Subcutaneous adipose tissue (tissue), 4 donors: ENCODE results near the gene AGTRAP. TPM values are rescaled to one million over a fixed set of nuclear protein-coding genes. Genes with fewer than 3 reads are reported as not detected.

Source experiments
- total RNA-seq, 4 donors: library from RNA; depleted of rRNA; stranded (reverse); fragments of >200 nt; gene quantifications; one replicate each; pipeline ENCODE4 v1.1.0, GENCODE V29; 2016
- TF ChIP-seq, protein P1 (sequence below): fragments of 450-650 bp; IDR thresholded peaks from one replicate; pipeline ENCODE4 v1.5.1; 2016; ENCODE audit warnings: low read depth, mild to moderate bottlenecking, control low read depth, antibody characterized with exemption, moderate library complexity

Gene AGTRAP
- total RNA-seq, 4 donors from 2014 or later: 22.0 to 82.3 (median 58.3) TPM

DNA sequence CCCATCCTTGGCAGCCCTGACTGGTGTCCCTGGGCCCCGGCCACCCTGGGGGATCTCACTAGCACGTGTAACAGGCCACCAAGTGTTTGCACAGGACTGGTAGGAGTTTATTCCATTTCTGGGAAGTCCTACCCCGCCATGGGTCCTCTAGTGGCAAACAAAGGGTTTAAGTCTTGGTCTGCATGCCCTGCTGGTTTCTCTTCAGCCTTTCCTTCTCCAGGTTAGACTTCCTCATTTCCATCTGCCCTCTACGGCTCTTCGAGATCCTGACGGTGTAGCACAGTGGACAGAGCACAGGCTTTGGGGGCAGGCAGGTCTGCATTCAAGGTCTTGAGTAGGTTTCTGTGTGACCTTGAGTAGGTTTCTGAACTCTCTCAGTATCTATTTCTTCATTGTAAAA lies 2.8 kb downstream of the AGTRAP start:
- TF ChIP-seq, protein P1, sequence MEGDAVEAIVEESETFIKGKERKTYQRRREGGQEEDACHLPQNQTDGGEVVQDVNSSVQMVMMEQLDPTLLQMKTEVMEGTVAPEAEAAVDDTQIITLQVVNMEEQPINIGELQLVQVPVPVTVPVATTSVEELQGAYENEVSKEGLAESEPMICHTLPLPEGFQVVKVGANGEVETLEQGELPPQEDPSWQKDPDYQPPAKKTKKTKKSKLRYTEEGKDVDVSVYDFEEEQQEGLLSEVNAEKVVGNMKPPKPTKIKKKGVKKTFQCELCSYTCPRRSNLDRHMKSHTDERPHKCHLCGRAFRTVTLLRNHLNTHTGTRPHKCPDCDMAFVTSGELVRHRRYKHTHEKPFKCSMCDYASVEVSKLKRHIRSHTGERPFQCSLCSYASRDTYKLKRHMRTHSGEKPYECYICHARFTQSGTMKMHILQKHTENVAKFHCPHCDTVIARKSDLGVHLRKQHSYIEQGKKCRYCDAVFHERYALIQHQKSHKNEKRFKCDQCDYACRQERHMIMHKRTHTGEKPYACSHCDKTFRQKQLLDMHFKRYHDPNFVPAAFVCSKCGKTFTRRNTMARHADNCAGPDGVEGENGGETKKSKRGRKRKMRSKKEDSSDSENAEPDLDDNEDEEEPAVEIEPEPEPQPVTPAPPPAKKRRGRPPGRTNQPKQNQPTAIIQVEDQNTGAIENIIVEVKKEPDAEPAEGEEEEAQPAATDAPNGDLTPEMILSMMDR: no peak

DNA sequence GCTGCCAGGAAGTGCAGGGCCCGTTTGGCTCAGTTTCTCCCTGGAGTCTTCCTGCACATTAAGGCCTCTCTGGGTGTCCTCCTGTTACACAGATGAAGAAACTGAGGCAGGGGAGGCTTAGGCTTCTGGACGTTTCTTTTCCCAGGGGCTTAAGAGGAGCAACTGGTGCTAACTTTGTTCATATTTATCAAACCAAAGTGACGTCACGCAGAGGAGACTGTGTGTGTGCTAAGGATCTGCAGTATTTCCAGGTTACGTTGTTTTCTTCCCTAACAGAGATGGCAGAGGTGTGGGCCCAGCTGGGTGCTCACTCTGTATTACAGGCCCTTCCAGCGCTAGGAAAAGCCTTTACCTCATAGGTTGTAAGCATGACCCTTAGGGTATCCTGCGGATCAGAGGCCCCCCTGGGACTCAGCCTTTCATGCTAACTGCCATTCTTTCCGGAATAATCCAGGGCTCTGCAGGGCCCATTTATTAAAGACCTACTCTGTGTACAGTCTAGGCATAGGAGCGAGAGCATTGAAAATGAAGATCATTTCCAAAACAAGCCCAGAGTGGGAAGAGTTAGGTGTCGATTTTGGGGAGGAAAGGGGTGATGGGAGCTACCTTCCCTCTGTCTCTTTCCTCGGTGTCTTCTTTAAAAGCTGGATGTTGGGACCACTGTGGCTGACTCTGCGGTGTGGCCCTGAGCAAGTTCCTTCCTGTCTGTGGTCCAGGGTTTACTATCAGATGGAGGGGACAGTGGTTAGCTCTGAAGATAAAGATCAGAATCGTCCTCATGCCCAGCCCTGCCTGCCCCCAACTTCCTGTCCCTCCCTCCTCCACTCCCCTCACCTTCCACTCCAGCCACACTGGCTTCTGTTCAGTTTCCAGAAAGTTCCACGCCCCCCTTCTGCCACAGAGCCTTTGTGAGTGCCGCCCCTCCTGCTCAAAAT lies 4.6 kb downstream of the AGTRAP start:
- TF ChIP-seq, protein P1: no peak

DNA sequence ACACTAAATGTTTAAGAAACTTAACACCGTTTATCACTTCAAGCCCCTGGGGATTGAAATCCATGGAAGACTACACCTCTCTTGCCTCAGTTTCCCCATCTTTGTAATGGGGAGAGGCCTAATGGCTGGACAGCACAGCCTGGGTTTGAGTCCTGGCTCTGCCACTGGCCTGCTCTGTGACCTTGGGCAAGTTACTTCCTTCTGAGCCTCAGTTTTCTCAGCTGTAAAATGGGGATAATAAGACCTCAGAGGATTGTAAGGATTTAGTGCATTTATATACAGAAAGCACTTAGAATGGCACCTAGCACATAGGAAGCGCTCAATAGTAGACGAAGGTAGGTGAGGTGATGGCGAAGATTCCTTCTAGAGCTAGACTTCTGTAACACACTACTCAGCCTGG lies 5.5 kb downstream of the AGTRAP start:
- TF ChIP-seq, protein P1: no peak

DNA sequence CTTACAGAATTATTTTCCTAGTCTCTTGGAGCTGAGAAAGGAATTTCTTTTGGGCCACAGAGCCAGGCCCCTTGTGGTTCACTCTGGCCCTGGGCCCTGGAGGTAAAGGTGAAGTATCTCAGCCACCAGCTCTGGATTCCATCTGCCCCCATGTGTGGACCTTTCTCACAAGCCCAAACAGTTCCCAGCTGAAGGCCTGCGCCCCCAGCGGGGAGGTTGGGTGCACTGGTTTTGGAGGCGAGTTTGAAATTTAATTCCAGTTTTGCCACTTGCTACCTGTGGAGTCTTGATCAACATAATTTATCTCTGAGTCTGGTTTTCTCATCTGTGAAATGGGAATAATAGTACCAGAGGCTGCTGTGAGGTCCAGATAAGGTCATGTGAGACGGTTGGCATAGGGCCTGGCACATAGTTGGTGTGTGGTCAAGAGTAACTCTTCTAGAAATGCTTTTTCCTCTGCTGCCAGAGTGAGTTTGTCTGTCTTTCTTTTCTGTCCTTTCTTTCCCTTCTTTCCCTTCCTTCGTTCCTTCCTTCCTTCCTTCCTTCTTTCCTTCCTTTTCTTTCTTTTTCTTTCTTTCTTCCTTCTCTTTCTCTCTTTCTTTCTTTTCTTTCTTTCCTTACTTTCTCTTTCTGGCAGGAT lies 6.1 kb downstream of the AGTRAP start:
- TF ChIP-seq, protein P1: no peak

DNA sequence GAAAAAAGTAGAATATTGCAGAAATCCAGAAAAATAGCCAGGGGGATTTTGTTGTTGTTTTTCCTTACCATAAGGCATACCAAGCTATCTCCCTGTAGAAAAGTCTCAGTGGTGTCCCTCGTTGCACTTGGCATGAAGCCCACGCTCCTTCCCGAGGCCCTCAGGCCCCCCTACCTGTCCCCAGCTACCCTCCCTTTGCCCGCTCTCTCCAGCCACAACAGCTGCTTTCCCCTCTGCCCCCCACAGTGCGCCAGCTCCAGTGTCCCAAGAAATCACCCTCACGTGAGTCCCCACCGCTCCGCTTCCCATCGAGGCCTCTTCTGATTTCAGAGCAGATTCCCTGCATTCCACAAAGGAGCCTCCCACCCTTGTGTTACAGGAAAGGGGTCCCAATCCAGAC lies 8.4 kb downstream of the AGTRAP start:
- TF ChIP-seq, protein P1: no peak

DNA sequence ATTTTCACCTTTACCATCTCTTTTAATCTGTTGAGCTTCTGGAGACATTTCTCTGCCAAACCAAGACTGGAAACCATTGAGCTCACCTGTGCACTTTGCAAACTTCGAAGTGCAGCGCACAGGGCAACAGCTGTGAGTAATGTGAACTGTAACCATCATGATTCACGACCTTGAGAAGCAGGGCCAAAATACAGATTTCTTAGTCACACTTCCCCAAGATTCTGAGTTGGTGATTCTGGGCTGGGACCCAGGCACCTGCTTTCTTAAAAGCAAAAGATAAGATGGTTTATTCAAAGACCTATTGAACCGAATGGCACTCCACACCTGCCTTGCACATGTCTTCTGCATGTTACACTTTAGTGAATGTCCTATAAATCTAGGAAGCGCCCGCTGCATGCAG lies 10.2 kb downstream of the AGTRAP start:
- TF ChIP-seq, protein P1: no peak

DNA sequence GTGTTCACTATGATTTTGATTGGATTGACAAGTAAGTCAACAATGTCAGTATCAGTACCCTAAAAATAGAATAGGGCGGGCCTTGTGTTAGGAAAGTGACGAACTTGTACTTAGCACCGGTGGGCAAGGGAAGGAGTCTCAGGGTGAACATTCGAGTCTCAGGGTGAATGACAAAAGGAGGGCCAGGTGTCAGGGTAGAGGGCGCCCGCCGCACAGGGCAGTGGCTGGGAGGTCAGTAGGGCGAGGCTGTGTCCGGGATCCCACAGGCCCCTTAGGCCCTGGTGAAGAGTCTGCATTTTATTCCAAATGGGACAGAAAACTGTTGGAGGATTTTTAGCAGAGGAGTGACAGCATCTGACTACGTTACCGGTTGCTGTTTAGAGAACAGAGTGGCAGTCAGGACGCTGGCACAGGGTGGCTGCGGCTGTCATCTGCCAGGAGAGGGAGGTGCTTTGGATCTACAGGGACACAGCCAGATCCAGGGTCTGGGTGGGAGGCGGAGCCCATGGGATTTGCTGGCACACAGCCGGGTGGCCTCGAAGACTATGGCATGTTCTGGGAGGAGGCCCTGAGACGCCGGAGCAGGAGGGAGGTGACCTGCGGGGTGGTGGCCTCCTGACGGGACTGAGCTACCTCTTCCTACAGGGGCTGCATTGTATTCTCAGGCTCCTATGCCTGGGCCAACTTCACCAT lies 11.0 kb downstream of the AGTRAP start:
- TF ChIP-seq, protein P1: no peak
